ENCODE results near the gene IFITM10.

GRCh38 chr11:1745701-1746320 is 4.6 kb downstream of the IFITM10 start:
- TF ChIP-seq CTCF (IDR thresholded peaks at IDR 0.05): no peak
- no peak for TF ChIP-seq EP300 (IDR thresholded peaks at IDR 0.05)
